ENCODE measurements around the gene PFKM. TPM values are rescaled to one million over a fixed set of nuclear protein-coding genes. Genes with fewer than 3 reads are reported as not detected.

The PFKM gene
- total RNA-seq, 4 donors from 2014 or later = 15.1 to 28.1 (median 26.0) TPM

GRCh38 chr12:48160046-48160445 is 40.9 kb downstream of the PFKM start:
- no peak overlapping the region for H3K4me3 ChIP-seq (ENCODE audit: low read depth, poor library complexity, severe bottlenecking)
- intact Hi-C loops (cut with DNase I; ENCODE audit: low total_unique reads) = no loop called here
- WGBS, 2 donors = 74 to 75% methylated on average over 5 of the region's 5 CpGs
- no peak for TF ChIP-seq CTCF (IDR thresholded peaks at IDR 0.05)
- TF ChIP-seq POLR2A (IDR thresholded peaks at IDR 0.05) = no peak
- no peak for DNase-seq (ENCODE audit: low spot score in 2 of 2)

GRCh38 chr12:48160807-48161206 is 41.6 kb downstream of the PFKM start:
- intact Hi-C loops (cut with DNase I; ENCODE audit: low total_unique reads) = no loop called here
- peak in 1 of 2 donors; percentile 34 for DNase-seq (ENCODE audit: low spot score in 2 of 2)
- WGBS, 2 donors = 46 to 49% methylated on average over 2 of the region's 2 CpGs
- TF ChIP-seq POLR2A (IDR thresholded peaks at IDR 0.05) (no peak), CTCF (IDR thresholded peaks at IDR 0.05) (no peak)
- H3K4me3 ChIP-seq (ENCODE audit: low read depth, poor library complexity, severe bottlenecking) = no peak overlapping the region

- TF ChIP-seq POLR2A (IDR thresholded peaks at IDR 0.05) (no peak), CTCF (IDR thresholded peaks at IDR 0.05) (no peak)
- 66 to 80% methylated on average over 5 of the region's 5 CpGs for WGBS, 2 donors
- no peak for DNase-seq (ENCODE audit: low spot score in 2 of 2)
- intact Hi-C loops (cut with DNase I; ENCODE audit: low total_unique reads) = no loop called here
- no peak overlapping the region for H3K4me3 ChIP-seq (ENCODE audit: low read depth, poor library complexity, severe bottlenecking)
Measured at GRCh38 chr12:48163150-48163747, 44.1 kb downstream of the PFKM start.

GRCh38 chr12:48164451-48164850 is 45.3 kb downstream of the PFKM start:
- intact Hi-C loops (cut with DNase I; ENCODE audit: low total_unique reads) = no loop called here
- H3K4me3 ChIP-seq (ENCODE audit: low read depth, poor library complexity, severe bottlenecking) = no peak overlapping the region
- WGBS, 2 donors = 79 to 80% methylated on average over 2 of the region's 2 CpGs
- no peak for DNase-seq (ENCODE audit: low spot score in 2 of 2)
- TF ChIP-seq CTCF (IDR thresholded peaks at IDR 0.05) = no peak
- TF ChIP-seq POLR2A (IDR thresholded peaks at IDR 0.05) = no peak

- DNase-seq (ENCODE audit: low spot score in 2 of 2) = no peak
- WGBS, 2 donors = 16 to 22% methylated on average over 2 of the region's 2 CpGs
- intact Hi-C loops (cut with DNase I; ENCODE audit: low total_unique reads) = no loop called here
- TF ChIP-seq CTCF (IDR thresholded peaks at IDR 0.05) = peak in 2 of 3 donors; percentile 44 to 47
- TF ChIP-seq POLR2A (IDR thresholded peaks at IDR 0.05) = no peak
- H3K4me3 ChIP-seq (ENCODE audit: low read depth, poor library complexity, severe bottlenecking) = no peak overlapping the region
Measured at GRCh38 chr12:48165089-48165981, 46.2 kb downstream of the PFKM start.
